ENCODE data around the gene XYLT2. TPM values are rescaled to one million over a fixed set of nuclear protein-coding genes. Genes with fewer than 3 reads are reported as not detected.

XYLT2 gene
- total RNA-seq, 3 donors from 2014 or later, result 13.6 to 27.5 (median 24.4) TPM

DNA sequence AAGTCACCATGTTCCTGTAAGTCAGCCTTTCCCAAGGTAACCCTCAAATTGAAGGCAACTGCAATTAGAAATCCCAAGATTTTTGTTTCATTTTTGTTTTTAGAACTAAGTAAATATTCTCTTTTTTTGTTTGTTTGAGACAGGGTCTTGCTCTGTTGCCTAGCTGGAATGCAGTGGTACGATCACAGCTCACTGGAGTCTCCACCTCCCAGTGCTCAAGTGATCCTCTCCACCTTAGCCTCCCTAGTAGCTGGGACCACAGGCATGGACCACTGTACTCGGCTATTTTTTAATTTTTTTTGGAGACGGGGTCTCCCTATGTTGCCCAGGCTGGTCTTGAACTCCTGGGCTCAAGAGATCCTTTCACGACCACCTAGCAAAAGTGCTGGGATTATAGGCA lies 62.0 kb downstream of the XYLT2 start:
- DNase-seq (ENCODE audit: low spot score in 2 of 2), result no peak
- H3K4me1 ChIP-seq, result no peaks in the 10 kb centered on the region
- intact Hi-C loops (cut with DNase I; ENCODE audit: low total_unique reads), result no loop called here
- no peaks in the 10 kb centered on the region for H3K36me3 ChIP-seq
- TF ChIP-seq POLR2AphosphoS5 (IDR thresholded peaks at IDR 0.05) (no peak), POLR2A (IDR thresholded peaks at IDR 0.05) (no peak)
- TF ChIP-seq, protein P1, sequence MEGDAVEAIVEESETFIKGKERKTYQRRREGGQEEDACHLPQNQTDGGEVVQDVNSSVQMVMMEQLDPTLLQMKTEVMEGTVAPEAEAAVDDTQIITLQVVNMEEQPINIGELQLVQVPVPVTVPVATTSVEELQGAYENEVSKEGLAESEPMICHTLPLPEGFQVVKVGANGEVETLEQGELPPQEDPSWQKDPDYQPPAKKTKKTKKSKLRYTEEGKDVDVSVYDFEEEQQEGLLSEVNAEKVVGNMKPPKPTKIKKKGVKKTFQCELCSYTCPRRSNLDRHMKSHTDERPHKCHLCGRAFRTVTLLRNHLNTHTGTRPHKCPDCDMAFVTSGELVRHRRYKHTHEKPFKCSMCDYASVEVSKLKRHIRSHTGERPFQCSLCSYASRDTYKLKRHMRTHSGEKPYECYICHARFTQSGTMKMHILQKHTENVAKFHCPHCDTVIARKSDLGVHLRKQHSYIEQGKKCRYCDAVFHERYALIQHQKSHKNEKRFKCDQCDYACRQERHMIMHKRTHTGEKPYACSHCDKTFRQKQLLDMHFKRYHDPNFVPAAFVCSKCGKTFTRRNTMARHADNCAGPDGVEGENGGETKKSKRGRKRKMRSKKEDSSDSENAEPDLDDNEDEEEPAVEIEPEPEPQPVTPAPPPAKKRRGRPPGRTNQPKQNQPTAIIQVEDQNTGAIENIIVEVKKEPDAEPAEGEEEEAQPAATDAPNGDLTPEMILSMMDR (IDR thresholded peaks at IDR 0.05), result no peak
- no peaks in the 10 kb centered on the region for H3K9me3 ChIP-seq
- no peak overlapping the region for H3K27ac ChIP-seq
- H3K4me3 ChIP-seq, result no peak overlapping the region
- no peaks in the 10 kb centered on the region for H3K27me3 ChIP-seq

Other genes with a start within 250 kb of the XYLT2 start
- gene SAMD14, start 216.0 kb upstream of the XYLT2 start, total RNA-seq, result under 1 TPM in 2 of 3 donors, not detected in 1; 0.16 to 0.98 TPM
- gene PPP1R9B, start 195.4 kb upstream of the XYLT2 start, total RNA-seq, result 10 to 100 TPM; 21.8 to 24.9 (median 22.7) TPM
- gene SGCA, start 180.1 kb upstream of the XYLT2 start, total RNA-seq, result 1 to 10 TPM in 1 of 3 donors, under 1 TPM in 2; 0.33 to 2.6 (median 0.73) TPM
- 10 to 100 TPM; 23.4 to 67.2 (median 44.5) TPM for gene COL1A1, start 144.5 kb upstream of the XYLT2 start, total RNA-seq
- gene TMEM92, start 71.7 kb upstream of the XYLT2 start, total RNA-seq, result under 1 TPM in 1 of 3 donors, not detected in 2; 0.33 TPM
- gene MRPL27, start 27.1 kb downstream of the XYLT2 start, total RNA-seq, result 10 to 100 TPM; 46.0 to 64.9 (median 49.1) TPM
- gene EME1, start 27.1 kb downstream of the XYLT2 start, total RNA-seq, result 1 to 10 TPM in 1 of 3 donors, under 1 TPM in 2; 0.29 to 2.0 (median 0.64) TPM
- 10 to 100 TPM; 42.1 to 72.8 (median 54.0) TPM for gene LRRC59, start 51.4 kb downstream of the XYLT2 start, total RNA-seq
- 10 to 100 TPM; 19.4 to 95.4 (median 86.3) TPM for gene ACSF2, start 80.1 kb downstream of the XYLT2 start, total RNA-seq
- gene CHAD, start 122.8 kb downstream of the XYLT2 start, total RNA-seq, result 1 to 10 TPM in 2 of 3 donors, not detected in 1; 2.3 to 5.6 TPM
- gene RSAD1, start 132.7 kb downstream of the XYLT2 start, total RNA-seq, result 10 to 100 TPM; 33.6 to 39.0 (median 35.1) TPM
- 1 to 10 TPM in 2 of 3 donors, under 1 TPM in 1; 0.66 to 1.9 (median 1.3) TPM for gene MYCBPAP, start 162.3 kb downstream of the XYLT2 start, total RNA-seq
- 10 to 100 TPM in 1 of 3 donors, 1 to 10 TPM in 1, not detected in 1; 8.2 to 32.8 TPM for gene EPN3, start 186.6 kb downstream of the XYLT2 start, total RNA-seq
- gene SPATA20, start 201.0 kb downstream of the XYLT2 start, total RNA-seq, result 10 to 100 TPM; 52.4 to 62.3 (median 58.4) TPM
- gene CACNA1G, start 214.6 kb downstream of the XYLT2 start, total RNA-seq, result 1 to 10 TPM in 2 of 3 donors, under 1 TPM in 1; 0.32 to 2.6 (median 2.3) TPM

Measured in breast epithelium (tissue), 4 donors.